Neural progenitor cell (in vitro differentiated cells): Measurements from ENCODE around the gene KLHL33. TPM values are rescaled to one million over a fixed set of nuclear protein-coding genes. Genes with fewer than 3 reads are reported as not detected.
A peak's percentile ranks its signal among the peaks of the same experiment; 100 is the strongest.

ENCODE experiments used
- DNase-seq: peaks from one replicate; pipeline ENCODE4 v3.0.0-alpha.2; 2016; ENCODE audit warnings: low spot score
- H2AFZ ChIP-seq: fragments of 200-600 bp; sonication (generic); replicated peaks from 2 replicates; pipeline ENCODE4 v1.6.1; 2016; ENCODE audit warnings: antibody characterized with exemption
- H3F3A ChIP-seq: fragments of 200-600 bp; sonication (generic); 2 replicates; pipeline ENCODE4 v1.6.1; 2016; ENCODE audit warnings: antibody characterized with exemption, low read depth
- H3K27ac ChIP-seq: fragments of 200-600 bp; sonication (generic); 2 replicates; pipeline ENCODE4 v1.5.1; 2016; ENCODE audit warnings: mild to moderate bottlenecking
- H3K27me3 ChIP-seq: fragments of 200-600 bp; sonication (generic); 2 replicates; pipeline ENCODE4 v1.6.1; 2016; ENCODE audit warnings: mild to moderate bottlenecking, moderate library complexity
- H3K36me3 ChIP-seq: fragments of 200-600 bp; sonication (generic); 2 replicates; pipeline ENCODE4 v1.5.1; 2016
- H3K4me1 ChIP-seq: fragments of 200-600 bp; sonication (generic); 2 replicates; pipeline ENCODE4 v1.6.1; 2016; ENCODE audit warnings: mixed run types
- H3K4me2 ChIP-seq: fragments of 200-600 bp; sonication (generic); 2 replicates; pipeline ENCODE4 v1.6.1; 2016
- H3K4me3 ChIP-seq: fragments of 200-600 bp; sonication (generic); 2 replicates; pipeline ENCODE4 v1.5.1; 2016
- H3K79me2 ChIP-seq: fragments of 200-600 bp; sonication (generic); 2 replicates; pipeline ENCODE4 v1.6.1; 2016; ENCODE audit warnings: low read depth
- H3K9ac ChIP-seq: fragments of 200-600 bp; sonication (generic); 2 replicates; pipeline ENCODE4 v1.6.1; 2016
- H3K9me3 ChIP-seq: fragments of 200-600 bp; sonication (generic); 2 replicates; pipeline ENCODE4 v1.5.1; 2016; ENCODE audit warnings: low read depth
- H4K20me1 ChIP-seq: fragments of 200-600 bp; sonication (generic); 2 replicates; pipeline ENCODE4 v1.6.1; 2016; ENCODE audit warnings: low read depth
- H3K27ac Mint-ChIP-seq: 3 replicates; pipeline ENCODE4 v1.8.0; 2021; ENCODE audit warnings: mixed read lengths
- H3K27me3 Mint-ChIP-seq: 2 replicates; pipeline ENCODE4 v1.8.0; 2022; ENCODE audit warnings: low read depth, mild to moderate bottlenecking, inconsistent platforms, moderate library complexity, mixed read lengths; ENCODE audit not compliant: insufficient read depth
- H3K36me3 Mint-ChIP-seq: 3 replicates; pipeline ENCODE4 v1.8.0; 2021; ENCODE audit warnings: mixed read lengths
- H3K4me1 Mint-ChIP-seq: 3 replicates; pipeline ENCODE4 v1.8.0; 2021; ENCODE audit warnings: mixed read lengths
- H3K4me3 Mint-ChIP-seq: 3 replicates; pipeline ENCODE4 v1.8.0; 2021; ENCODE audit warnings: mild to moderate bottlenecking, moderate library complexity, mixed read lengths
- H3K9me3 Mint-ChIP-seq: 3 replicates; pipeline ENCODE4 v1.8.0; 2020; ENCODE audit warnings: mixed read lengths
- CTCF ChIP-seq: fragments of 200-600 bp; sonication (generic); IDR thresholded peaks from 2 replicates; pipeline ENCODE4 v1.5.1; 2017; ENCODE audit warnings: antibody characterized with exemption, mild to moderate bottlenecking
- EZH2 ChIP-seq: fragments of 200-600 bp; sonication (generic); IDR thresholded peaks from 2 replicates; pipeline ENCODE4 v1.6.1; 2017; ENCODE audit warnings: antibody characterized with exemption, mild to moderate bottlenecking, moderate library complexity
- EZH2phosphoT487 ChIP-seq: fragments of 200-600 bp; sonication (generic); IDR thresholded peaks from 2 replicates; pipeline ENCODE4 v1.6.1; 2017; ENCODE audit warnings: antibody characterized with exemption
- total RNA-seq: library from RNA; depleted of rRNA; stranded (reverse); fragments of >200 nt; gene quantifications from 2 replicates; pipeline ENCODE4 v1.2.3, GENCODE V29; 2015; ENCODE audit warnings: low replicate concordance

Gene KLHL33
- total RNA-seq, 1 donor from 2014 or later, result not detected

- no peak overlapping the region for H3K4me3 ChIP-seq
- no peak overlapping the region for H3K4me3 Mint-ChIP-seq
- no peak overlapping the region for H2AFZ ChIP-seq
- peaks cover 2% of the 10 kb centered on the region for H3F3A ChIP-seq
- no peak overlapping the region for H3K4me2 ChIP-seq
- H3K27me3 ChIP-seq, result no peaks in the 10 kb centered on the region
- no peaks in the 10 kb centered on the region for H3K9me3 Mint-ChIP-seq
- H3K27me3 Mint-ChIP-seq, result peaks cover 5% of the 10 kb centered on the region
- TF ChIP-seq EZH2phosphoT487 (no peak), CTCF (no peak), EZH2 (no peak)
- H3K27ac ChIP-seq, result no peak overlapping the region
- H3K36me3 ChIP-seq, result no peaks in the 10 kb centered on the region
- no peaks in the 10 kb centered on the region for H4K20me1 ChIP-seq
- DNase-seq, result no peak
- H3K36me3 Mint-ChIP-seq, result peaks cover 4% of the 10 kb centered on the region
- no peak overlapping the region for H3K9ac ChIP-seq
- H3K4me1 Mint-ChIP-seq, result no peaks in the 10 kb centered on the region
- H3K27ac Mint-ChIP-seq, result no peak overlapping the region
- H3K4me1 ChIP-seq, result no peaks in the 10 kb centered on the region
- no peaks in the 10 kb centered on the region for H3K9me3 ChIP-seq
- H3K79me2 ChIP-seq, result no peaks in the 10 kb centered on the region
Observed at GRCh38 chr14:20440465-20440864, 4.5 kb upstream of the KLHL33 start.

GRCh38 chr14:20438664-20439063 is 2.7 kb upstream of the KLHL33 start:
- no peaks in the 10 kb centered on the region for H3K36me3 ChIP-seq
- H3K79me2 ChIP-seq, result no peaks in the 10 kb centered on the region
- H3K36me3 Mint-ChIP-seq, result peaks cover 4% of the 10 kb centered on the region
- H3K27ac Mint-ChIP-seq, result no peak overlapping the region
- DNase-seq, result no peak
- no peak overlapping the region for H3K27ac ChIP-seq
- no peaks in the 10 kb centered on the region for H3K4me1 ChIP-seq
- TF ChIP-seq CTCF, result no peak
- TF ChIP-seq EZH2phosphoT487, result no peak
- no peak for TF ChIP-seq EZH2
- H3K9ac ChIP-seq, result no peak overlapping the region
- H3K27me3 Mint-ChIP-seq, result peaks cover 5% of the 10 kb centered on the region
- peak overlapping the region; percentile 50 for H3K4me3 Mint-ChIP-seq
- no peak overlapping the region for H2AFZ ChIP-seq
- no peaks in the 10 kb centered on the region for H3K27me3 ChIP-seq
- no peak overlapping the region for H3K4me2 ChIP-seq
- H3K4me1 Mint-ChIP-seq, result no peaks in the 10 kb centered on the region
- no peaks in the 10 kb centered on the region for H3K9me3 Mint-ChIP-seq
- H3K4me3 ChIP-seq, result no peak overlapping the region
- H4K20me1 ChIP-seq, result no peaks in the 10 kb centered on the region
- H3F3A ChIP-seq, result no peaks in the 10 kb centered on the region
- H3K9me3 ChIP-seq, result no peaks in the 10 kb centered on the region

- no peaks in the 10 kb centered on the region for H3K4me1 ChIP-seq
- no peaks in the 10 kb centered on the region for H3K36me3 ChIP-seq
- H3K4me3 Mint-ChIP-seq, result no peak overlapping the region
- H2AFZ ChIP-seq, result no peak overlapping the region
- H3K27me3 Mint-ChIP-seq, result peaks cover 7% of the 10 kb centered on the region
- DNase-seq, result no peak
- no peak overlapping the region for H3K27ac Mint-ChIP-seq
- H3K4me3 ChIP-seq, result no peak overlapping the region
- H3K9me3 Mint-ChIP-seq, result no peaks in the 10 kb centered on the region
- no peaks in the 10 kb centered on the region for H3F3A ChIP-seq
- H3K27ac ChIP-seq, result no peak overlapping the region
- H3K4me1 Mint-ChIP-seq, result no peaks in the 10 kb centered on the region
- H3K36me3 Mint-ChIP-seq, result no peaks in the 10 kb centered on the region
- H3K79me2 ChIP-seq, result no peaks in the 10 kb centered on the region
- no peak overlapping the region for H3K4me2 ChIP-seq
- no peaks in the 10 kb centered on the region for H3K27me3 ChIP-seq
- H3K9me3 ChIP-seq, result no peaks in the 10 kb centered on the region
- no peak overlapping the region for H3K9ac ChIP-seq
- no peak for TF ChIP-seq CTCF
- TF ChIP-seq EZH2phosphoT487, result no peak
- TF ChIP-seq EZH2, result no peak
- no peaks in the 10 kb centered on the region for H4K20me1 ChIP-seq
Observed at GRCh38 chr14:20436363-20436755, 393 bp upstream of the KLHL33 start.
